ENCODE measurements around the gene ZMYM2.

DNA sequence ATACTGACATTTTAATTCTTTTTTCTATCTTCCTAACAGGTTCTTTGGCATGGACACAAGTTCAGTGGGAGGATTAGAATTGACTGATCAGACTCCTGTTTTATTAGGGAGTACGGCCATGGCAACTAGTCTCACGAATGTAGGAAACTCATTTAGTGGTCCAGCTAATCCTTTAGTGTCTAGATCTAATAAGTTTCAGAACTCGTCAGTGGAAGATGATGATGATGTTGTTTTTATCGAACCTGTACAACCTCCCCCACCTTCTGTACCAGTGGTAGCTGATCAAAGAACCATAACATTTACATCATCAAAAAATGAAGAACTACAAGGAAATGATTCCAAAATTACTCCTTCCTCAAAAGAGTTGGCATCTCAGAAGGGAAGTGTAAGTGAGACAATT, 34.5 kb downstream of the ZMYM2 start:
- TF ChIP-seq, protein P1, sequence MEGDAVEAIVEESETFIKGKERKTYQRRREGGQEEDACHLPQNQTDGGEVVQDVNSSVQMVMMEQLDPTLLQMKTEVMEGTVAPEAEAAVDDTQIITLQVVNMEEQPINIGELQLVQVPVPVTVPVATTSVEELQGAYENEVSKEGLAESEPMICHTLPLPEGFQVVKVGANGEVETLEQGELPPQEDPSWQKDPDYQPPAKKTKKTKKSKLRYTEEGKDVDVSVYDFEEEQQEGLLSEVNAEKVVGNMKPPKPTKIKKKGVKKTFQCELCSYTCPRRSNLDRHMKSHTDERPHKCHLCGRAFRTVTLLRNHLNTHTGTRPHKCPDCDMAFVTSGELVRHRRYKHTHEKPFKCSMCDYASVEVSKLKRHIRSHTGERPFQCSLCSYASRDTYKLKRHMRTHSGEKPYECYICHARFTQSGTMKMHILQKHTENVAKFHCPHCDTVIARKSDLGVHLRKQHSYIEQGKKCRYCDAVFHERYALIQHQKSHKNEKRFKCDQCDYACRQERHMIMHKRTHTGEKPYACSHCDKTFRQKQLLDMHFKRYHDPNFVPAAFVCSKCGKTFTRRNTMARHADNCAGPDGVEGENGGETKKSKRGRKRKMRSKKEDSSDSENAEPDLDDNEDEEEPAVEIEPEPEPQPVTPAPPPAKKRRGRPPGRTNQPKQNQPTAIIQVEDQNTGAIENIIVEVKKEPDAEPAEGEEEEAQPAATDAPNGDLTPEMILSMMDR (IDR thresholded peaks at IDR 0.05): no peak
- TF ChIP-seq POLR2A (IDR thresholded peaks at IDR 0.05): no peak

All from thyroid gland (tissue), 4 donors.